Lower leg skin (tissue), 4 donors: ENCODE results near the gene RTL1. TPM values are rescaled to one million over a fixed set of nuclear protein-coding genes. Genes with fewer than 3 reads are reported as not detected.
A peak's percentile ranks its signal among the peaks of the same experiment; 100 is the strongest.

Source experiments
- DNase-seq, 2 donors: peaks; one replicate each; pipeline ENCODE4 v3.0.0-alpha.2; 2019; ENCODE audit warnings: low spot score in 2 of 2
- H3K4me3 ChIP-seq: fragments of 200-600 bp; sonication (generic); 2 replicates; pipeline ENCODE4 v1.5.1; 2017; ENCODE audit warnings: mild to moderate bottlenecking, low read depth; ENCODE audit not compliant: poor library complexity, severe bottlenecking
- CTCF ChIP-seq, 3 donors: fragments of 450-650 bp; IDR thresholded peaks; one replicate each; pipeline ENCODE4 v1.5.1; 2016; ENCODE audit warnings: antibody characterized with exemption in 3 of 3, mild to moderate bottlenecking in 3 of 3, moderate library complexity in 2 of 3
- POLR2A ChIP-seq, 2 donors: fragments of 450-650 bp; IDR thresholded peaks; one replicate each; pipeline ENCODE4 v1.6.1; 2016 to 2017; ENCODE audit warnings: antibody characterized with exemption in 2 of 2, mild to moderate bottlenecking in 1 of 2, moderate library complexity in 1 of 2
- WGBS, 2 donors: methylation state at CpG; one replicate each; pipeline ENCODE4 v1.1.5; 2018; 5-methylcytosine and 5-hydroxymethylcytosine counted together
- intact Hi-C: fragments of 100-400 bp; cut with DNase I; formaldehyde crosslinking; loops from one replicate; pipeline ENCODE4 v1.15.0; 2023; ENCODE audit warnings: low total_unique reads
- total RNA-seq, 4 donors: library from RNA; depleted of rRNA; stranded (reverse); fragments of >200 nt; gene quantifications; one replicate each; pipeline ENCODE4 v1.1.0, GENCODE V29; 2016

Gene RTL1
- total RNA-seq, 4 donors from 2014 or later = not detected

- H3K4me3 ChIP-seq = no peak overlapping the region
- TF ChIP-seq CTCF (IDR thresholded peaks at IDR 0.05) (no peak), POLR2A (IDR thresholded peaks at IDR 0.05) (no peak)
- intact Hi-C loops = no loop called here
- DNase-seq = peak in 1 of 2 donors; percentile 29
- WGBS, 2 donors = 37 to 41% methylated on average over 6 of the region's 6 CpGs
These were observed 15.7 kb downstream of the RTL1 start for GRCh38 chr14:100887728-100888335.

- WGBS, 2 donors = 64 to 67% methylated on average over 5 of the region's 5 CpGs
- intact Hi-C loops = no loop called here
- no peak for DNase-seq
- H3K4me3 ChIP-seq = no peak overlapping the region
- TF ChIP-seq POLR2A (IDR thresholded peaks at IDR 0.05) (no peak), CTCF (IDR thresholded peaks at IDR 0.05) (no peak)
These were observed 17.9 kb downstream of the RTL1 start for GRCh38 chr14:100885617-100886016.

- no peak for DNase-seq
- intact Hi-C loops = no loop called here
- TF ChIP-seq POLR2A (IDR thresholded peaks at IDR 0.05) (no peak), CTCF (IDR thresholded peaks at IDR 0.05) (no peak)
- 60 to 68% methylated on average over 2 of the region's 2 CpGs for WGBS, 2 donors
- no peak overlapping the region for H3K4me3 ChIP-seq
These were observed 18.3 kb downstream of the RTL1 start for GRCh38 chr14:100885196-100885595.

- 92 to 94% methylated on average over 13 of the region's 13 CpGs for WGBS, 2 donors
- TF ChIP-seq POLR2A (IDR thresholded peaks at IDR 0.05) (no peak), CTCF (IDR thresholded peaks at IDR 0.05) (no peak)
- no peak overlapping the region for H3K4me3 ChIP-seq
- intact Hi-C loops = no loop called here
- DNase-seq = no peak
These were observed 19.1 kb downstream of the RTL1 start for GRCh38 chr14:100884456-100884855.

- TF ChIP-seq POLR2A (IDR thresholded peaks at IDR 0.05) = no peak
- TF ChIP-seq CTCF (IDR thresholded peaks at IDR 0.05) = no peak
- no peak for DNase-seq
- intact Hi-C loops = no loop called here
- no peak overlapping the region for H3K4me3 ChIP-seq
- 94 to 95% methylated on average over 9 to 11 of the region's 11 CpGs for WGBS, 2 donors
These were observed 19.8 kb downstream of the RTL1 start for GRCh38 chr14:100883789-100884101.
